GM19372 (cell line): ENCODE measurements around the gene PPP3CA.
A peak's percentile ranks its signal among the peaks of the same experiment; 100 is the strongest.

Experiments
- ATAC-seq: cut with Tn5 transposase; IDR thresholded peaks from one replicate; pipeline ENCODE4 v1.9.1; 2021; ENCODE audit warnings: mild to moderate bottlenecking, low read depth, moderate library complexity; ENCODE audit not compliant: unreplicated experiment

Gene PPP3CA

DNA sequence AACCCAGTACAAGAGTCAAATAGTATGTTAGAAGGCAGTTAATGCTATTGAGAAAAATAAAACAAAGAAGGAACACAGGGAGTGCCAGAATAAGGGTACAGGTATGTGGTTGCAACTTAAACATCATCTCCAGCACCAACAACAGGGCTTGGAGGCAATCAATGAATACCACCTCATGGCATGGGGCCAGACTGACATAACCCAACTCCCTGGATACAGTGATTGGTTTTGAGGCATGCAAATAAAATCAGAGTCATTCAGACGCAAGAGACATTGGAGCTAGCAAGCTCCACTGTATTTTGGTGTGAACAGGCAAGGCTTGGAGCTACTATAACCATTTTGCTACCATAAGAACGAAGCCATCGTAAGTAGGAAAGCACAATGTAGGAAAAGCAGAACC, 56.7 kb downstream of the PPP3CA start:
- ATAC-seq, result no peak

GRCh38 chr4:101289306-101289705, 58.0 kb downstream of the PPP3CA start:
- ATAC-seq, result no peak

DNA sequence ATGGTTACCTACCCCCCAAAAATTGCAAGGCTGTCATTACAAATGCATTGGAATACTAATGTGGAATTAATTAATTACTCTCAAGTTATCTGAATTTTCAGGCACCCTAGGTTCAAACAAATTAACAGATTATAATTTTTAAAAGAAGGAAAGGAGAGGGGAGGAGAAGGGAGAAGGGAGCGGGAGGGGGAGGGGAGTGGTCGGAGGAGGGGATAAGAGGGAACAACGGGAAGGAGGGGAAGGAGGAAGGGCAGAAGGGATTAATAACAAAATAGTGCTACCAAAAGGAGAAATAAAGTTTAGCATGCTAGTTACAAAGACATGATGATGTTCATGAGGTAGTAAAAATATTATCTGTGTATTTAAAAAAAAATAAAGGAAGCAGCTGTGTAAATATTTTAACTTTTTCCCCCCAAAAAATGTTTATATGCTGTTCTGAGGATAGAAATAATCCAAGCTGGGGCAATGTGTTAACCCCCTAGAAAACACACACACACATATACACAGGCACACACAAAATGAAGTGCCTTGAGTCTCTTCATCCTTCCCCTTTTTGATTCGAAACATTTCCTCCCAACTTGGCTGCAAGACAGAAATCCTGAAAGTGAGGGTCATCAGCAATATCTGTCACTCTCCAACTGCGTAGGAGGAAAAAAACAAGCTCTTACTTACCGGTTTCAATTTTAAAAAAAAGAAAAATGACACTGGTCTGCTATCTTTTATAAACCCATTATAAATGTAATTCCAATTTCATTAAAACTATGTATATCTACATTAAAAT, 58.8 kb downstream of the PPP3CA start:
- no peak for ATAC-seq

- ATAC-seq, result no peak
Measured at GRCh38 chr4:101287324-101287723, 60.0 kb downstream of the PPP3CA start.

DNA sequence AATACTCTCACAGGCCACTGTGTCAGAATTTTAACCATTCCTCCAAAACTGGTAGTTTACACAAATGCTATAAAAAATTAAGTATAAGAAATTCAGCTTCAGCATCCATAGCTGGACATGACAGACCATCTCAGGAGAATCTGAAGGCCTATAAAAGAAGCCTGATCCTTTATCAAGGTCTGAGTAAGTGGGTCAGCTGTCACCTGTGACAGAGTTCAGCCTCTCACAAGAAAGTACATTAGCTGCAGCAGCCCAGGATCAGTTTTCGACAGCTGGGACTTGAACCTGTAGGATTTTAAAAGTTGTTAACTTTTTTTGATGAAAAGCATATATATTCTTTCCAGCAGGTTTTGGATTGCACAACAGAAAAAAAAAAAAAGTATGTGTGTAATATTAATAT, 60.7 kb downstream of the PPP3CA start:
- no peak for ATAC-seq

GRCh38 chr4:101285985-101286384, 61.3 kb downstream of the PPP3CA start:
- no peak for ATAC-seq

DNA sequence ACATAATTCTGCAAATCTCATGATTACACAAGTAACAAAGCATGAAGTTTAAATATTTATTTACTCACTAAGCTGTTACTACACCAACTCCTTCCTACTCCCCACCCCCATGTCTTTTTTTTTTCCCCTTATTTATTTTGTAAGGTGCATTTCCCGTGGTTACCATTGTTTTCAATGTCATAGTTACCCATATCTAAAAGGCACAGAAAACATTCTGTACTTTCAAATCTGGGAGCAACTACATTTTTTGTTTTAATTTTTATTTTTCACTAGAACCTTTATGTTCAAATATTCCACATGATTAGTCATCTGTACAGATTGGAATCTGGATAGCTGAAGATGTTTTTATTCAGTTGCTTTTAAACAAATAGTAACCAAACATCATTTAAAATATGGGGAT, 62.8 kb downstream of the PPP3CA start:
- ATAC-seq, result no peak

DNA sequence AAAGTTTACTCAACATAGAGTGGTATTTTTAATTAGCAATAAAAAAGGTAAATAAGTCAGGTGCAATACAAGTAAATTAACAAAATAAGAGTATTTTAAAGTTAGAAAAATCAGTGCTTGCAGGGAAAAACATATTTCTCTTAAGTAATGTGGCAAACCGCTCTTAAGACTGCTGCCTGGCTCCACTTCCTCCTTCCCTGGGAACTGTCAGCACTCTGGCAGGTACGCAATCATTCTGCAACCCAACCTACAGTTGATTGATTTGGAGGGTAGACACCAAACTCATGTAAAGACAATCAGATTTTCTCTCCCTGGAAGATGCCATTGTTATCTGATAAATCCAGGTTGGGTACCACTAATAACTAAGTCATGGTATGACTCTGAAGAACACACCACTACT, 63.9 kb downstream of the PPP3CA start:
- ATAC-seq, result no peak

- ATAC-seq, result no peak
Measured at GRCh38 chr4:101282076-101282844, 65.1 kb downstream of the PPP3CA start.

DNA sequence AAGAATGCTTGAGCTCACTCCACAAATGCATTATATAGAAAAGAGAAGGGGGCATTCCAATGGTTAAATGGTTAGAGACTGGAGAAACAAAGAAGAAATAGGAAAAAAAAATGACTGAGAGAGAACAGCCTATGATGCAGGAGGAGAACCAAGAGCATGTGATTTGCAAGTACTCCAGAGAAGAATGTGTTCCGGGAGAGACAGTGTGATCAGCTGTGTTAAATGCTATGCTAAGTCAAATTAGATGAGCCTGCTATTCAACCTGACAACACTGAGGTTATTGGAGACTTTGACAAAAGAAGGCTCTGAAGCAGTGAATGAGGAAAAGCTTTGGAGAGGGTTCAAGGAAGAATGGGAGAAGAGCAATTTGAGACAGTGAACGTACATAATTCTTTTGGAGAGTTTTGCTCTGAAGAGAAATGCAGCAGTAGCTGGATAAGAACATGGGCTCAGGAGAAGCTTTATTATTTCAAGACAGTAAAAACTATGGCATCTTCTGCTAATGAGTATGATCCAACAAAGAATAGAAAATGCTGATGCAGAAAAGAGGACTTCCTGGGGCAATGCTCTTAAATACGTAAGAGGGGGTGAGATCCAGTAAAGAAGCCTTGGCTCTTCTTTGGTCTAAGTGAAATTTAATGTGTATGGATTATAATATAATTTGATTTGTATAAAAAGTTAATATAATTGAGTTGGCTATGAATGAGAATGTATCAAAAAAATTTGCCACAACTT, 66.3 kb downstream of the PPP3CA start:
- ATAC-seq, result no peak

DNA sequence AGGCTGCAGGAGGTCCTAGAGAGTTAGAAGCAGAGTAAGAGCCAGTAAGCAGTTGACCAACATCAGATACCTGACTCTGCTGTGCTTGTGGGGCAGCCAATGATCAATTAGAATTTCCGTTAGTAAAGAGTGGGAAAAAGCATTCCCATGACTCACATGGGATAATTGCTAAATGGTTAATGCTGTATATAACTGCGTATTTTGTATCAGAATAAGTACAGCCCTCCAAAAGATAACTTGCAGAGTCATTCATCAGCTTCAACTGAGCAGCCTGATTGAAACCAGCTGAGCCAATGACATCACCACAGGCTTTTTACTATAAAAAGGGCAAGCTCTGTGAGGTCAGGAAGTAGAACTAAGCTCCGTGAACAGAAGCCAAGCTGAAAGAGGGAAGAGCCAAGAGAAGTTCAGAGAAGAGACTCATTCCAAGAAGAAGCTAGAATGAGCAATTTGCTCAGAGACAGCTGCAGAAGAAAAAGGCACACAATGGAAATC, 67.9 kb downstream of the PPP3CA start:
- ATAC-seq, result peak; percentile 50

GRCh38 chr4:101277671-101278070, 69.7 kb downstream of the PPP3CA start:
- ATAC-seq, result no peak

DNA sequence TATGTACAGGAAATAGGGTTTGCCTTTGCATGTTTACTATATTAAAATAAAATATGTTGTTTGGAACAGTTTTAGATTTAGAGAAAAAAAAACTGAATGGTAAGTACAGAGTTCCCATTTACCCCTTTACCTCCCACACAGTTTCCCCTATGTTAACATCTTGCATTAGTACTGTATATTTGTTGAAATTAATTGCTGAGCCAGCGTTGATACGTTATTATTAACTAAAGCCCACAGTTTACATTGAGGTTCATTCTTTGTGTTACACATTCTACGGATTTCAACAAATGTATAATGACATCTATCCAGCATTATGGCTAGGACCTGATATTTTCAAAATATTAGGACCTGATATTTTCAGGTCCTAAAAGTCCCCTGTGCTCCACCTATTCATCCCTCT, 70.7 kb downstream of the PPP3CA start:
- ATAC-seq, result no peak

DNA sequence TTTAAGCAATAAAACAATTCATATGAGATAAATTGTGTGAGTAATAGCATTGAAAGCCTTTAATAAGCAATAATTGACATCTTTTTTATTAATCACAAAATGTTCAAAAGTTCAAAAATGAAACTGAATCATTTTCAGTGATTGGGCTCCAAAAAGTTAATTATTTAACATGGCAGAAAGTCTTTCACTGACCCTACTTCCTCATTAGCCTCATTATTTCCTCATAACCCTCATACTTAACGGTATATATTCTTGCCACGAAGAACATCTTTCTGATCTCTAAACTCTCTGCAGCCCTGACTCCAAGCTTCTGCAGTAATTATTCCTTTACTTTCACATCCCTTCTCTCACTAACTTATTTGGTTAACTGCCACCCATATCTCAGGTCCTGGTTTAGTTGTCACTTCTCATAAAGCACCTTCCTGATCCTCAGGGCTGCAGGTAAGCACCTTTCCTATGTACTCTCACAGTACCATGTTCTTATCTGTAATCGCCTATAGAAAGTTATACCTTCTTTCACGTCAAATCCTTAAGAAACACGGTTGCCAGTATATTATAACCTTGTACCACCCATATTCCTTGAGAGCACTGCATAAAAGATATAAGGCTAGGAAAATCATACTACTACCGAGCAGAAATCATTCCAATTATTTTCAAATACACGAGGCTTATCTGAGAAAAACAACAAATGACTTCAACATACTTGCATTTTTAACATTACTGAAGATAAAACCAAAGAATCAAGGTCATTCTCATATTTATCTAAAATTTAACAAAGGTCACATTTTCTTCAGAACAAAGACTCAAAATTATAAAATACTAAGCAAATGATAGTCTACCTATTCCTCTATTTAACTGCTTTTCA, 72.2 kb downstream of the PPP3CA start:
- no peak for ATAC-seq

DNA sequence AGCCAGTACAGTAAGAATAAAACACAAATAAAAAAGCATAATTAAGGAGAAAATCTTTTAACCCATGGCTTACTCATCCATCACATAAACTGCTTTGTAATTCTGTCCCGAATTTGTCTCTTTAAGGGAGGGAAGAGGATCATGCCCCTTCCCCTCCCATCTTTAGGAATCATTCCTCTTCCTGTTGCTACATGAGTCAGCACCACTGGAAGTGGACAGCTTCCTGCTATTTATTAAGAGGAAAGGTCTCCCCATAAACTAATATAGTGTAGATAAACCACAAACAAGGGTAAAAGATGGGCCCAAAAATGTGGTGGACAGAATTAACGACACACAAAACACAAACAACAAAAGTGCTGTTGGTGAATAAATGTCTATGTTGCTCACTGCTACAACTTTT, 75.8 kb downstream of the PPP3CA start:
- no peak for ATAC-seq

DNA sequence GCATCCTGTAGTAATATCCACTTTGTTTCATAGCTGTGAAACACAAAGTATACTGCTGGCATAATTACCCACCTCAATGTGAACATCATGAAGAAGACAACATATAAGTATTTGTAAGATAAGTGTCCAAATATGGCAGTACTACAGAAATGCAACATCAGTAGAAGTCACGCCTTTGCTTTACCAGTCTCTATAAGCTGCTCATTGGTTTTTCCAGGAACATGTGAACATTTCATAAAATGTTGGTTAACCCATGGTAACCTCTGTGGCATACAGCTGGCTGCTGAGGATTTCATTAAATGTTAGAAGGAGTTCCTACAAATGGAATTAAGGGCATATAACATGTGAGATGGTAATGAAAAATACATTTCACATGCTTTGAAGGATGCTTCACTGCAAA, 77.6 kb downstream of the PPP3CA start:
- no peak for ATAC-seq

GRCh38 chr4:101265816-101266172, 81.5 kb downstream of the PPP3CA start:
- no peak for ATAC-seq

DNA sequence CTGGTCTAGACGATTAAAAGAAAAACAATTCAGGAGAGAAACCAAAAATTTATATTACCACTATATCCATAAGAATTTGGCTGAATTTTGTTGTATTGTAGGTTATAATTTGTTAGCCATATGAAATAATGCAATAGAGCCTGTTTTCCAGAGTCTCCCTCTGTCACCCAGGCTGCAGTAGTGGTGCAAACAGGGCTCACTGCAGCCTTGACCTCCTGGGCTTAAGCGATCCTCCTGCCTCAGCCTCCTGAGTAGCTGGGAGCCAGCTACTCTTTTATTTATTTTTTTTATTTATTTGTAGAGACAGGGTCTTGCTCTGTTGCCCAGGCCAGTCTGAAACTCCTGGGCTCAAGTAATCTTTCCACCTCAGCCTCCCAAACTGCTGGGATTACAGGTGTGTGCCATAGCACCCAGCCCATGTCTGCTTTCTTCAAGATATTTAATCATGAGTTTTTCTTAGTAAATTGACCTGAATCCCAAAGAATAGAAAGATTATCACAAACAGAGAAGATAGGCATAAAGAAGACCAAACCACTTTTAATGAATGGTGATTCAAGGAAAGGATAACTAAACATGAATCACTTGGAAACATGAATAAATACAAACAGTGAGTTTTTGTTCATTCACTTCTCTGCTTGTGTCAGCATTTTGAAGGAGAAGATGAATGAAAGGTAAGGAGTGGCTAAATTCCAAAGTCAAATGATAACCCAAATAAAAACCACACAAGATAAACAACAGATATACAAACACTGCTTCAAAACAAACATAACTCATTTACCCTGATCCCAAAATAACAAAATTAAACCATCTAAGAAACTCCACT, 82.1 kb downstream of the PPP3CA start:
- no peak for ATAC-seq

- ATAC-seq, result no peak
Measured at GRCh38 chr4:101264512-101264911, 82.8 kb downstream of the PPP3CA start.
